WTC11 (cell line): ENCODE data around the gene TEAD1. TPM values are rescaled to one million over a fixed set of nuclear protein-coding genes. Genes with fewer than 3 reads are reported as not detected.

Experiments
- ATAC-seq: fragments of 200-7000 bp; cut with Tn5 transposase; 2 replicates; pipeline ENCODE4 v1.10.0; 2021; ENCODE audit warnings: mild to moderate bottlenecking, moderate library complexity
- CTCF ChIA-PET: fragments of 300-600 bp; sonication (Branson Sonifier 250); formaldehyde crosslinking; loops from one replicate; lab custom pipeline; 2021; ENCODE audit warnings: antibody characterized with exemption; lab: Charles Lee
- POLR2A ChIA-PET: fragments of 350-600 bp; sonication (Branson Sonifier 250); formaldehyde crosslinking; loops from one replicate; lab custom pipeline; 2021; ENCODE audit warnings: antibody characterized with exemption; lab: Charles Lee
- DNase-seq: peaks from one replicate; pipeline ENCODE4 v3.0.0; 2021; ENCODE audit warnings: low spot score
- H3K27ac Mint-ChIP-seq: 2 replicates; pipeline ENCODE4 v1.8.0; 2021; ENCODE audit warnings: mixed read lengths
- H3K27me3 Mint-ChIP-seq: 2 replicates; pipeline ENCODE4 v1.8.0; 2021; ENCODE audit warnings: low read depth, mild to moderate bottlenecking, moderate library complexity, mixed read lengths
- H3K36me3 Mint-ChIP-seq: 2 replicates; pipeline ENCODE4 v1.8.0; 2021; ENCODE audit warnings: mixed read lengths
- H3K4me1 Mint-ChIP-seq: 2 replicates; pipeline ENCODE4 v1.8.0; 2022; ENCODE audit warnings: mixed read lengths
- H3K4me3 Mint-ChIP-seq: 2 replicates; pipeline ENCODE4 v1.8.0; 2021; ENCODE audit warnings: mild to moderate bottlenecking, moderate library complexity, mixed read lengths
- H3K9me3 Mint-ChIP-seq: 2 replicates; pipeline ENCODE4 v1.8.0; 2021; ENCODE audit warnings: mixed read lengths
- FOXP1 ChIP-seq: sonication (generic); formaldehyde crosslinking; IDR thresholded peaks from 2 replicates; pipeline ENCODE4 v1.8.0; 2022; ENCODE audit warnings: missing genetic modification reagents, mild to moderate bottlenecking, moderate library complexity, borderline replicate concordance
- NR3C1 ChIP-seq: sonication (generic); formaldehyde crosslinking; conservative IDR thresholded peaks from 2 replicates; pipeline ENCODE4 v1.8.1; 2023; ENCODE audit warnings: low read depth, mild to moderate bottlenecking, missing genetic modification reagents
- ZNF219 ChIP-seq: sonication (generic); formaldehyde crosslinking; IDR thresholded peaks from 2 replicates; pipeline ENCODE4 v1.8.0; 2023; ENCODE audit warnings: missing genetic modification reagents, mild to moderate bottlenecking, borderline replicate concordance
- ZNF671 ChIP-seq: fragments of 250-450 bp; sonication (Bioruptor Pico); IDR thresholded peaks from 2 replicates; pipeline ENCODE4 v1.8.0; 2021; ENCODE audit warnings: mild to moderate bottlenecking
- total RNA-seq: library from RNA; stranded (reverse); gene quantifications from 3 replicates; pipeline ENCODE4 v1.2.3, GENCODE V29; 2021
- TF ChIP-seq, protein P1 (sequence below): sonication (generic); formaldehyde crosslinking; IDR thresholded peaks from 2 replicates; pipeline ENCODE4 v1.8.0; 2022; ENCODE audit warnings: missing genetic modification reagents
- TF ChIP-seq, protein P2 (sequence below): sonication (generic); formaldehyde crosslinking; IDR thresholded peaks from 2 replicates; pipeline ENCODE4 v1.8.1; 2023; ENCODE audit warnings: mild to moderate bottlenecking, missing genetic modification reagents, moderate library complexity
- TF ChIP-seq, protein P3 (sequence below): fragments of 250-450 bp; sonication (Bioruptor Pico); IDR thresholded peaks from 2 replicates; pipeline ENCODE4 v1.9.0; 2021; ENCODE audit warnings: mild to moderate bottlenecking
- TF ChIP-seq, protein P4 (sequence below): sonication (generic); formaldehyde crosslinking; IDR thresholded peaks from 2 replicates; pipeline ENCODE4 v1.8.0; 2022; ENCODE audit warnings: mild to moderate bottlenecking, missing genetic modification reagents
- TF ChIP-seq, protein P5 (sequence below): sonication (generic); formaldehyde crosslinking; IDR thresholded peaks from 2 replicates; pipeline ENCODE4 v1.8.1; 2023; ENCODE audit warnings: mild to moderate bottlenecking, missing genetic modification reagents

TEAD1 gene
- total RNA-seq, 1 experiment from 2014 or later = 79.9 TPM

DNA sequence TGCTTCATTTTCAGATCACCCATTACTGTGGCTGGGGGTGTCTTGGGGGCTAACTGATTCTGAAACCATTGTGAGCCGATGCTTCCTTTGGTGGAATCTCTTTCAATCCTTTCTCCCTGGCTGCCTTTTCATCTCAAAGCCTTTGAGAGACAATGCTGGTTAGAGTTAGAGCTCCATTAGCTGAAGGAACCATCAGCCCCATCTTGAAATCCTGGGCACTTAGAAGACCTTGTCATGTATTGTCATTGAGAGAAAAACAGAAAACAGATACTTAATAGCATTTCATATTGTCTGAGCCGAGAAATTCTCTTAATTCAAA, 6.7 kb downstream of the TEAD1 start:
- no peaks in the 10 kb centered on the region for H3K9me3 Mint-ChIP-seq
- peaks cover 13% of the 10 kb centered on the region for H3K27me3 Mint-ChIP-seq
- CTCF ChIA-PET = interaction anchor here (0.9 to 2.4 kb wide), 15 partner anchors 10 to 350 kb away, joined by 3 to 21 read pairs (median 5); no protein-coding TSS in a partner anchor
- POLR2A ChIA-PET = interaction anchor here (0.6 to 1.7 kb wide), 11 partner anchors 10 to 304 kb away, joined by 3 to 17 read pairs (median 3); partner anchors contain the start of gene PARVA
- peak overlapping the region; percentile 70 for H3K4me3 Mint-ChIP-seq
- H3K4me1 Mint-ChIP-seq = peaks cover 98% of the 10 kb centered on the region
- ATAC-seq = peak; percentile 29; the same call in 1 of the 2 replicates
- H3K36me3 Mint-ChIP-seq = peaks cover 4% of the 10 kb centered on the region; the same call in 1 of the 2 replicates
- H3K27ac Mint-ChIP-seq = peak overlapping the region; percentile 99
- no peak for DNase-seq
- TF ChIP-seq, protein P1, sequence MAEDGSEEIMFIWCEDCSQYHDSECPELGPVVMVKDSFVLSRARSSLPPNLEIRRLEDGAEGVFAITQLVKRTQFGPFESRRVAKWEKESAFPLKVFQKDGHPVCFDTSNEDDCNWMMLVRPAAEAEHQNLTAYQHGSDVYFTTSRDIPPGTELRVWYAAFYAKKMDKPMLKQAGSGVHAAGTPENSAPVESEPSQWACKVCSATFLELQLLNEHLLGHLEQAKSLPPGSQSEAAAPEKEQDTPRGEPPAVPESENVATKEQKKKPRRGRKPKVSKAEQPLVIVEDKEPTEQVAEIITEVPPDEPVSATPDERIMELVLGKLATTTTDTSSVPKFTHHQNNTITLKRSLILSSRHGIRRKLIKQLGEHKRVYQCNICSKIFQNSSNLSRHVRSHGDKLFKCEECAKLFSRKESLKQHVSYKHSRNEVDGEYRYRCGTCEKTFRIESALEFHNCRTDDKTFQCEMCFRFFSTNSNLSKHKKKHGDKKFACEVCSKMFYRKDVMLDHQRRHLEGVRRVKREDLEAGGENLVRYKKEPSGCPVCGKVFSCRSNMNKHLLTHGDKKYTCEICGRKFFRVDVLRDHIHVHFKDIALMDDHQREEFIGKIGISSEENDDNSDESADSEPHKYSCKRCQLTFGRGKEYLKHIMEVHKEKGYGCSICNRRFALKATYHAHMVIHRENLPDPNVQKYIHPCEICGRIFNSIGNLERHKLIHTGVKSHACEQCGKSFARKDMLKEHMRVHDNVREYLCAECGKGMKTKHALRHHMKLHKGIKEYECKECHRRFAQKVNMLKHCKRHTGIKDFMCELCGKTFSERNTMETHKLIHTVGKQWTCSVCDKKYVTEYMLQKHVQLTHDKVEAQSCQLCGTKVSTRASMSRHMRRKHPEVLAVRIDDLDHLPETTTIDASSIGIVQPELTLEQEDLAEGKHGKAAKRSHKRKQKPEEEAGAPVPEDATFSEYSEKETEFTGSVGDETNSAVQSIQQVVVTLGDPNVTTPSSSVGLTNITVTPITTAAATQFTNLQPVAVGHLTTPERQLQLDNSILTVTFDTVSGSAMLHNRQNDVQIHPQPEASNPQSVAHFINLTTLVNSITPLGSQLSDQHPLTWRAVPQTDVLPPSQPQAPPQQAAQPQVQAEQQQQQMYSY (CRISPR knock-in tag) = no peak

DNA sequence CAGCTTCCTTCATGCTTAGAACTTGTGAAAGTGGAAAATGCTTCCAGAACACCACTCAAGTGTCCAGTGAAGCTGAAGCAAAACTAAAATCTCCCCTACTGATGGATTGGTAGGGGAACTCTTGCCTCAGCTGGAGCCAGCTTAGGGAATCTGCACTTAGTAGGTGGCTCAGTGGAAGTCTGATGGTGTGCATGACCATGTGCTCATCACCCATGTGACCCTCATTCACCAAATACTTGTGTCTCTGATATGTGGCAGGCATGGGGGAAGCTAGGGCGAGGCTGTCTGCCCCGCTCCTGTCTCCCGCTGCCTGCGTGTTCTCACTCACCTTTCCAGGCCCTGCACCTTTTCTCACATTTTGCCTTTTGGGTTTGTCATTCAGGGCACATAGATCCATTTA, 7.2 kb downstream of the TEAD1 start:
- no peaks in the 10 kb centered on the region for H3K9me3 Mint-ChIP-seq
- no peak for DNase-seq
- ChIA-PET CTCF (interaction anchor here (0.9 to 2.4 kb wide), 9 partner anchors 11 to 350 kb away, joined by 4 to 21 read pairs (median 13); no protein-coding TSS in a partner anchor), POLR2A (interaction anchor here (1.2 to 1.7 kb wide), 2 partner anchors 10 to 304 kb away, joined by 3 to 6 read pairs; partner anchors contain the start of gene PARVA)
- peaks cover 4% of the 10 kb centered on the region; the same call in 1 of the 2 replicates for H3K36me3 Mint-ChIP-seq
- peaks cover 98% of the 10 kb centered on the region for H3K4me1 Mint-ChIP-seq
- peak overlapping the region; percentile 70; the same call in 1 of the 2 replicates for H3K4me3 Mint-ChIP-seq
- H3K27ac Mint-ChIP-seq = peak overlapping the region; percentile 99
- peaks cover 19% of the 10 kb centered on the region for H3K27me3 Mint-ChIP-seq
- TF ChIP-seq NR3C1 (CRISPR knock-in tag) = no peak
- TF ChIP-seq, protein P2, sequence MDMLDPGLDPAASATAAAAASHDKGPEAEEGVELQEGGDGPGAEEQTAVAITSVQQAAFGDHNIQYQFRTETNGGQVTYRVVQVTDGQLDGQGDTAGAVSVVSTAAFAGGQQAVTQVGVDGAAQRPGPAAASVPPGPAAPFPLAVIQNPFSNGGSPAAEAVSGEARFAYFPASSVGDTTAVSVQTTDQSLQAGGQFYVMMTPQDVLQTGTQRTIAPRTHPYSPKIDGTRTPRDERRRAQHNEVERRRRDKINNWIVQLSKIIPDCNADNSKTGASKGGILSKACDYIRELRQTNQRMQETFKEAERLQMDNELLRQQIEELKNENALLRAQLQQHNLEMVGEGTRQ (CRISPR knock-in tag) = peak; percentile 34; the same call in 1 of the 2 replicates
- TF ChIP-seq, protein P3, sequence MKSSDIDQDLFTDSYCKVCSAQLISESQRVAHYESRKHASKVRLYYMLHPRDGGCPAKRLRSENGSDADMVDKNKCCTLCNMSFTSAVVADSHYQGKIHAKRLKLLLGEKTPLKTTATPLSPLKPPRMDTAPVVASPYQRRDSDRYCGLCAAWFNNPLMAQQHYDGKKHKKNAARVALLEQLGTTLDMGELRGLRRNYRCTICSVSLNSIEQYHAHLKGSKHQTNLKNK (CRISPR knock-in tag) = no peak
- no peak for ATAC-seq

DNA sequence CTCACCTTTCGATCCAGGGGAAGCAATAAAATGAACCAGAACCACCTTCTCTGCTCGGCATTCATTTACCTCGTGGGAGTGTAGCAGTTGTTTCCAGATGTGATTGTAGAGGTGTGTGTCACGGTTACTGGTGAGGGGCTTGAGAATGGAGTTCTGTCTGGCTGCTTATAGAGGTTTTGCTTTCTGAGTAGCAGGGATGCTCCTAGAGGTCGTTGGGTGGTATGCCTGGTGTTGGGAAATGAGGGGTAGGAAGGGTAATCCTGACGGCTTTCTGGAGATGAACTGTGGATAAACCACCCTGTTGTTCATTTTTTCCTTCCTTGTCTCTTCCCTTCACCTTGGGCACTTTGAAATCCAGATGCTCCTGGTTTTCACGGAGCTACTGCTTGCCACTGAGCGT, 8.1 kb downstream of the TEAD1 start:
- H3K4me3 Mint-ChIP-seq = peak overlapping the region; percentile 20
- no peak overlapping the region for H3K27ac Mint-ChIP-seq
- peaks cover 4% of the 10 kb centered on the region; the same call in 1 of the 2 replicates for H3K36me3 Mint-ChIP-seq
- ATAC-seq = no peak
- H3K9me3 Mint-ChIP-seq = no peaks in the 10 kb centered on the region
- ChIA-PET POLR2A (no interaction called here), CTCF (interaction anchor here (0.9 to 2.4 kb wide), 3 partner anchors 64 to 351 kb away, joined by 4 to 14 read pairs (median 14); no protein-coding TSS in a partner anchor)
- TF ChIP-seq ZNF219 (CRISPR knock-in tag) (no peak), ZNF671 (CRISPR knock-in tag) (no peak), FOXP1 (no peak)
- TF ChIP-seq, protein P4, sequence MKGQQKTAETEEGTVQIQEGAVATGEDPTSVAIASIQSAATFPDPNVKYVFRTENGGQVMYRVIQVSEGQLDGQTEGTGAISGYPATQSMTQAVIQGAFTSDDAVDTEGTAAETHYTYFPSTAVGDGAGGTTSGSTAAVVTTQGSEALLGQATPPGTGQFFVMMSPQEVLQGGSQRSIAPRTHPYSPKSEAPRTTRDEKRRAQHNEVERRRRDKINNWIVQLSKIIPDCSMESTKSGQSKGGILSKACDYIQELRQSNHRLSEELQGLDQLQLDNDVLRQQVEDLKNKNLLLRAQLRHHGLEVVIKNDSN (CRISPR knock-in tag) = no peak
- TF ChIP-seq, protein P5, sequence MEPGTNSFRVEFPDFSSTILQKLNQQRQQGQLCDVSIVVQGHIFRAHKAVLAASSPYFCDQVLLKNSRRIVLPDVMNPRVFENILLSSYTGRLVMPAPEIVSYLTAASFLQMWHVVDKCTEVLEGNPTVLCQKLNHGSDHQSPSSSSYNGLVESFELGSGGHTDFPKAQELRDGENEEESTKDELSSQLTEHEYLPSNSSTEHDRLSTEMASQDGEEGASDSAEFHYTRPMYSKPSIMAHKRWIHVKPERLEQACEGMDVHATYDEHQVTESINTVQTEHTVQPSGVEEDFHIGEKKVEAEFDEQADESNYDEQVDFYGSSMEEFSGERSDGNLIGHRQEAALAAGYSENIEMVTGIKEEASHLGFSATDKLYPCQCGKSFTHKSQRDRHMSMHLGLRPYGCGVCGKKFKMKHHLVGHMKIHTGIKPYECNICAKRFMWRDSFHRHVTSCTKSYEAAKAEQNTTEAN (CRISPR knock-in tag) = no peak
- peaks cover 27% of the 10 kb centered on the region for H3K27me3 Mint-ChIP-seq
- DNase-seq = no peak
- H3K4me1 Mint-ChIP-seq = peaks cover 98% of the 10 kb centered on the region
